Urinary bladder (tissue), 4 donors: ENCODE data around the gene CCDC83. TPM values are rescaled to one million over a fixed set of nuclear protein-coding genes. Genes with fewer than 3 reads are reported as not detected.

Experiments
- DNase-seq: peaks from one replicate; pipeline ENCODE4 v3.0.0-alpha.2; 2015; ENCODE audit errors: extremely low spot score
- H3K27ac ChIP-seq: one replicate; pipeline ENCODE4 v1.5.1; 2013; ENCODE audit warnings: low read depth, mild to moderate bottlenecking, moderate library complexity
- H3K36me3 ChIP-seq: one replicate; pipeline ENCODE4 v1.6.1; 2013; ENCODE audit warnings: mild to moderate bottlenecking, moderate library complexity; ENCODE audit not compliant: insufficient read depth
- H3K4me1 ChIP-seq: one replicate; pipeline ENCODE4 v1.6.1; 2013; ENCODE audit warnings: mild to moderate bottlenecking, moderate library complexity; ENCODE audit not compliant: insufficient read depth
- H3K4me3 ChIP-seq: one replicate; pipeline ENCODE4 v1.5.1; 2013; ENCODE audit warnings: low read depth, low read length
- WGBS: extraction: QIAGEN DNeasy Blood & Tissue Kit; methylation state at CpG from one replicate; pipeline ENCODE4 v1.1.7; 2013; 5-methylcytosine and 5-hydroxymethylcytosine counted together
- polyA plus RNA-seq: library from polyadenylated mRNA; stranded (reverse); fragments of 200-250 nt; gene quantifications from one replicate; pipeline ENCODE4 v1.2.3, GENCODE V29; 2013
- total RNA-seq: library from RNA; depleted of rRNA; stranded (reverse); fragments of >200 nt; gene quantifications from one replicate; pipeline ENCODE4 v1.2.3, GENCODE V29; 2014
- donor health status: healthy with polysubstance abuse.
- donor health status: healthy.

CCDC83 gene
- total and polyA plus RNA-seq, 2 donors, result not detected

GRCh38 chr11:85967457-85967856 lies 112.3 kb downstream of the CCDC83 start:
- Histone ChIP-seq H3K4me1 (peaks cover 2% of the 10 kb centered on the region), H3K4me3 (no peak overlapping the region), H3K27ac (no peak overlapping the region), H3K36me3 (no peaks in the 10 kb centered on the region)
- DNase-seq, result no peak
- 80% methylated on average over 5 of the region's 5 CpGs for WGBS

Other genes with a start within 250 kb of the CCDC83 start
- 42.4 TPM for gene DLG2, start 228.0 kb upstream of the CCDC83 start, total RNA-seq
- gene DLG2, start 228.0 kb upstream of the CCDC83 start, polyA plus RNA-seq, result 3.4 TPM
- gene TMEM126B, start 226.8 kb upstream of the CCDC83 start, total RNA-seq, result 68.9 TPM
- 65.5 TPM for gene TMEM126B, start 226.8 kb upstream of the CCDC83 start, polyA plus RNA-seq
- 29.3 TPM for gene TMEM126A, start 207.4 kb upstream of the CCDC83 start, total RNA-seq
- gene TMEM126A, start 207.4 kb upstream of the CCDC83 start, polyA plus RNA-seq, result 37.0 TPM
- 94.0 TPM for gene CREBZF, start 190.3 kb upstream of the CCDC83 start, total RNA-seq
- 32.7 TPM for gene CREBZF, start 190.3 kb upstream of the CCDC83 start, polyA plus RNA-seq
- gene CCDC89, start 169.2 kb upstream of the CCDC83 start, total RNA-seq, result 4.1 TPM
- gene CCDC89, start 169.2 kb upstream of the CCDC83 start, polyA plus RNA-seq, result 2.3 TPM
- gene SYTL2, start 44.2 kb upstream of the CCDC83 start, total RNA-seq, result 123 TPM
- gene SYTL2, start 44.2 kb upstream of the CCDC83 start, polyA plus RNA-seq, result 18.5 TPM
- 543 TPM for gene PICALM, start 213.7 kb downstream of the CCDC83 start, total RNA-seq
- gene PICALM, start 213.7 kb downstream of the CCDC83 start, polyA plus RNA-seq, result 104 TPM